HPDE6-E6E7 (cell line): ENCODE data around the gene ANKS1B.
"Not testable (repeated sequence)": the region's sequence is repeated elsewhere in the genome, so short reads cannot be mapped to it uniquely, and the experiment has no call there.

Experiments
- DNase-seq: peaks from one replicate; pipeline ENCODE4 v3.0.0; 2011; ENCODE audit warnings: missing footprints; ENCODE audit errors: extremely low spot score

The ANKS1B gene

DNA sequence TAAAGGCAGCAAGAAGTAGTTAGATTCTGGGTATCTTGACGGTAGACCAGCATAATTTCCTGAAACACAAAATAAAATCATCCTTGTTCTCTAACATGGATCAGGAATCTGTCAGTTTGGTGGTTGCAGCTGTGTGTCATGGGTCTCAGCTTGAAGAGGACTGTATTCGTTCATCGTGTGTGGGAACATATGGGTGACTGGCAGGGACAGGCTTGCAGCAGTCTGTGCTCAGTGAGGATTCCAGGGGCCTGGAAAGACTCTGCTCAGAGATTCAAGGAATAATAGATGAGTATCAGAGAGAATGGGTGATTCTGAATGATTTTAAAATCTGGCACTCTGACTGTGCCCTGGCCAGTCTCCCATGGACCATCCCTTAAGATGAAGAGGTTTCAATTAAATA lies 918.0 kb downstream of the ANKS1B start:
- no peak for DNase-seq

DNA sequence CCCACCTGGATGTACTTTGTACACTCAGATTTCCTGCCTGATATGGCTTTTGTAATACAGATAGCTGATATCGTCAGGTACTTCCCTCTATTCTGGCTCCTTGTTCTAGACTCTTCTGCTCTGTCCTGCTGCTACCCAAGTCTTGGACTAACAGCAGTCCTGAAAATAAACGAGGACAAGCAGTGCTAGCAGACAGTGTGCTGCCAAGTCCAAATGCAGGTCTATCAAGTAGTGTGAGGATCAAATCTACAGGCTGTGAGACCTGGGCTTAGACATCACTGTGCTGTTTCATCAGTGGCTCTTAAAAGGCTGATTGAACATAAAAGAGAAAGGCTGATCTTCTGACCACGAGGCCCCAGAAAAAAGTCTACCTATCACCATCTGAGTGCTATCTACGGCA lies 921.6 kb downstream of the ANKS1B start:
- DNase-seq, result no peak

DNA sequence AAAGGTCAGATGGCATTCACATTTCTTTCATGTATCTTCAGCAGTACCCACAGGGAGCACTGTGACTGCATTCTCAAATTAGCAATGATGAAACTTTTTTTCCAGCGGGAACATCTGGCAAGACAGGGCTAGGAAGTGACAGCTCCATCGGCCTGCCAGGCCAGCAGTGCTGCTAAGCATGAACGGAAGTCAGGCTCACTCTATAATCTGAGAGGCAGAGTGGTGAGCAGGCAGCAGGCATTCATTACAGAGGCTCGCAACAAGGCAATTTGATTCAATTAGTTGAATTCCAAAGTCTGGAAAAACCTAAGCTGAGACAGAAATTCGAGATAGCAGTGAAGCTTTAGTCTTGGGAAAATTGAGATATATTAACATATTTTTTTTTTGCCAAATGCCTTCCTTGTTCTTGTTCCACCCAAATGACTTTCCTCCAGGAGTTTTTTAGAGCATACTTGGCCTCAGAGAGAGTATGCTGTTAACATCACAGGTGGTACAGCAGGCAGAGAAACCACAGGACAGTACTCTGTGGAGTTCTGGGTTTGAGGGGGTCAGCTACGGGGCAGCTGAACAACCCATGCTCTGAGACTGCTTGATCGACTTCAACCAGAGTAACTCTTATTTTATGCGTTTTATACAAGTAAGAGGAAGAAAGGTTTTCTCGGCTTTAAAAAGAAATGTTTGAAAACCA lies 924.8 kb downstream of the ANKS1B start:
- no peak for DNase-seq

DNA sequence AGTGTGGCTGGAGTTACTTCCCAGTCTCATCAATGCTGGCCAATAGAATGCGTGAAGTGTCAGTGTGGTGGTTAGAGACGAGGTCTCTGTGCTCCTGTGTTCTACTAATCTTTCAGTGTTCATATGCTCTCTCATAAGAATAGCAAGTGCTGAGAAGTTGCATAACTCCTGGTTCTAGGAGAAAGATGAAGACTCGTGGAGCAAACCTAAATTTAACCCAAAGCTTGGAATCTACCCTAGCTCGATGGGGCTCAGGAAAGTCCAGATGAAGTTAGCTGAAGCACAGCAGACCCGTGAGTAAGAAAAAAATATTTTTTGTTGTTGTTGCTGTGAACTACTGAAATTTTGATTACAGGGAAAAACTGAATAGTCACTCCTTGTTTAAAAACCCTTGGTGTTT lies 927.1 kb downstream of the ANKS1B start:
- no peak for DNase-seq

DNA sequence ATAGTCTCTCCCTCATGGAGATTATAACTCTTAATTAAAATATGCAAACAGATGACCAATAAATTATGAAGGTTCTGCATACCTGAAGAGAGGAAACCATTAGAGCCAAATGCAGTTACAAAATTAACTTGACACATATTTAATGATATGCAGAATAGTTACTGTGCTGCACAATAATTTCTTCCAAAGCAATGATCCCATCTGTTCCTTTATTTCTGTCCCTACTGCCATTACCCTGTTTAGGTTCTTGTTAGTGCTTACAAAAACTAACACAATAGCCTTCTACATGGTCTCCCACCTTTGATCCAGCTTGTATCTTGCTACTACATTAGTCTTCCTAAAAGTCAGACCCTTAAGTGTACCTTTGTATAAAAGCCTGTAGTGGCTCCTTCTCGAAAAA lies 928.5 kb downstream of the ANKS1B start:
- no peak for DNase-seq

DNA sequence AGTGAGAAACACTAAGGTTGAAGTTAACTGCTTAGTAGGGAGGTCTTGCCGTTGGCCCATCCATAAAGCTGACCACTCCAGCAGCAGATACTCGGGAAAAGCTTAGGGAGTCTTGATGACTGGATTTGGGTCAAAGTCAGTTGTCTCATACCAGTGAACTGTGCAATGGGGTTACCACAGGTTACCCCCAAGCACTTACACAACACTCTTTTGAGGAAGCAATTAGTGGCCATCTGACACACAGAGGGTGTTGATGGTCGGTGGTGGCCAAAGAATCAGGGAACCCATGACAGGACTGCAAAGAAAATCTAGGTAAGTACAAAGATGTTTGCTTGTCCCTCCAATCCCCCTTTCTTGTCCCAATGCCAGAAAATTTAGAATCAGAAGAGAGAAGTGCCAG lies 929.4 kb downstream of the ANKS1B start:
- DNase-seq, result no peak

DNA sequence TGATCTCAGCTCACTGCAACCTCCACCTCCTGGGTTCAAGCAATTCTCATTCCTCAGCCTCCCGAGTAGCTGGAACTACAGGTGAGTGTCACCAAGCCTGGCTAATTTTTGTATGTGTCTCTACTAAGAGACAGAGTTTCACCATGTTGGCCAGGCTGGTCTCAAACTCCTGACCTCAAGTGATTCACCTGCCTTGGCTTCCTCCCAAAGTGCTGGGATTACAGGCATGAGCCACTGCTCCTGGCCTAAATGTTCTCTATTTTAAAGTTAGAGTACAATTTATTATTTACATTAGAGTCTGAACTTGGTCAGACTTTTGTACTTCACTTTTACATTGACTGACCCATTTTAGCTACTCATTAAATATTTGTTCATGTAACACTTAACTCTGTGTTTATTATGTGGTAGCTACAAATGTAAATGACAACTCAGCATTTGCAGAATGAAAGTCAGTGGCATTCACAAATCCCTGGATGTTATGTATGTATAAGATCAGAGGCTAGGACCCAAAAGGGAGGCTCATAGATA lies 930.1 kb downstream of the ANKS1B start:
- DNase-seq, result no peak

DNA sequence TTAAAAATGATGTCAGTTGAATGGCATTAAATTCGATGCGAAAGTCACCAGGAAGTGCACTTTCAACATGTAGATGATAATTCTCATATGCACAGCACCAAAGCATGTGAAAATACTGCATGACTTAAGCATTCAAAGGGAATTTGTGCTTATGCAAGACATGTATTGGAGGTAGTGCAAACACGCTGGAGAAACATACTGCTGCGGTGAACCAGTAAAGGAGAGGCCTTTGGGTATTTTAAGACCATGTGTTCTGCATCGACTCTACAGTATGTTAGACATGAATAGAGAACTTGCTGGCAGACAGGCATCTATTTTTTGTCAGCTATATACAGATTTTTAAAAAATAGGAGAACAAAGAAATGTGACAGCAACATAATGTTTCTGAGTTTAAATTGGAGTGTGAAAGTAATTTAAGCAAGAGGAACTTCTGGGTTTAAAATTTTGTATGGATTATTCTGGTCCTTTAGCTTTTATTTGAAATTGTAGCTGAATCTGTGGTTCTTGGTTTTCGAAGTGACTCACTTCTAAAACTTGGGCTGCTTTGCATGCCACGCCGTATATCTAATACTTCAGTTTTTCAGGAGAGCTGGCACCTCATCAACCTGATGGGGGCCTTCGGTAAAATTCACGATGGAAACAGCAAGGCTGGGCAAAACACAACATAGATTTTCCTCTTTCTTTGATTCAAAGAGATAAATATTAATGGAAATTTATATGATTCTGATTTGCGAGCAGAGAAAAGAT lies 930.9 kb downstream of the ANKS1B start:
- no peak for DNase-seq

DNA sequence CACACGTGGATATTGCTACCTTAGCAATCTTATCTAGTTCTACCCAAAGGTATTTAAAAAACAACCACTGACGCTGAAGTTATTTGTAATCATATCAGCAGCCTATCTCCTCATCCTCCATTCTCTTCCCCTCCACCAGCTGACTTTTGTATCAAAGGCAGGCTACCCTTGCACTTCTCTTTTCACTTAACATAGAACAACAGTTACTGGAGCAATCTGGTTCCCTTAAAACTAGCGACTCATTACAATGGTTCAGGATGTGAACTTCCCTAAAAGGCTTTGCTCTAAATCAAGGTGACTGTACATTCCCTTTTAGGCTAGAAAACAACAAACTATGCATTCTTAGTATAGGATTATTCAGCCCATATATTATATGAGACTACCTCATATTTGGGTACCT lies 935.0 kb downstream of the ANKS1B start:
- DNase-seq, result no peak

DNA sequence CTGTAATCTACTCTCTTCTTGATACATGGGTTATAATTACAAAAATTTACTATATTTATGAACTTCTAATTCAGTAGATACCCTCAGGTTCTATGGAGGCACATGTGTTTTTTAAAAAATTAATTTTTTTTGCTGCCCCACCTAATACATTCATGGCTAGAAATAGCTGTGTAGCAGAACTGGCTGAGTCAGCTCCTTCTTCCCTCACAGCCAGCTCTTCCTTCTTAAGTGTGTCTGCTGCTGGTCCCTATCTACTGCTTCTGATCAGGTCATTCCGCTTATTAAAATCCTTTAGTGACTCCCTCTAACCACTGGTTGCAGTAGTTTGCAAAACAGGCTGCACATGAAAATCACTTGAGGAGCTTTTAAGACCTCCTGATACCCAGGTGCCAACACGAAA lies 939.6 kb downstream of the ANKS1B start:
- DNase-seq, result no peak

DNA sequence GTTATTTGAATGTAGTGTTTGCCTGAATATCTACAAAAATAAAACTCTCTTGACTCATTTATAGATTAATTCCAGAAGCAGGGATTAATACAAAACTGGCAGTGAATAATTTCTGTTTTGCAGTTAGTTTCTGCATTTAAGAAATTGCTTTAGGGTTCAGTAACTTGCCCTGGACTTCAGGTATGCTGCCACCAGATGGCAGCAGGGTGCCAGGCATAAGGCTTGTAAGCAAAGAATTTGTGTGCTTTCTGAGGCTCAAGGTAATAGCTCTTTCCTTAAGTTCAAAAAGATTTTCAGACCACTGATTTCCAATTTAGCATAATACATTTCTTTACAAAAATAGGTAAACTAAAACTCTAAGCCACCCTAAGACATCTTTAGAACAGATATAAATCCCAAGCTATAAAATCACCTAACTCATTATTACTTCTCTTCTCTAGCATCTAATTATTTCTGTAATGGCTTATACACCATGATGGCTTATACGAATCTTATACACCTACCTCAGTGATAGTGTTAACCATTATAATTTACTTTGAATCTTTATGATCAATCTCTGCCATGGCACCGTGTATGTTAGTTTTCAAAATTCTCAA lies 941.3 kb downstream of the ANKS1B start:
- DNase-seq, result peak; percentile 10

DNA sequence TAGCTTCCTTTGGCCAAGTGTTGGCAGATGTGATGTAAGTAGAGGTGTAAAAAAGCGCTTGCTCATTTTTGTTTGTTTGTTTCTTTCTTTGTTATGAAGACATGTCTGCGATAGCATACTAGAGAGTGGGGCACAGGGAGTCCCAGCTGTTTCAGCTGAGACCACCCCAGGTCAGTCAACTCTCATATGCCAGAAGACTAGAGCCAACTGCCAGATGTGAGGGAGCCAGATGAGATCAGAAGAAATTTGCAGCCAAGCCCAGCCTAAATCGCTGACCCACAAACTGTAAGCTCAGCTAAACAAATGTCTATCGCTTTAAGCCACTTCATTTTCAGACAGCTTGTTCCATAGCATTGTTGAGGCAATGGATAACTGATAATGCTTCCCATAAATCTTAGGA lies 942.5 kb downstream of the ANKS1B start:
- DNase-seq, result no peak

DNA sequence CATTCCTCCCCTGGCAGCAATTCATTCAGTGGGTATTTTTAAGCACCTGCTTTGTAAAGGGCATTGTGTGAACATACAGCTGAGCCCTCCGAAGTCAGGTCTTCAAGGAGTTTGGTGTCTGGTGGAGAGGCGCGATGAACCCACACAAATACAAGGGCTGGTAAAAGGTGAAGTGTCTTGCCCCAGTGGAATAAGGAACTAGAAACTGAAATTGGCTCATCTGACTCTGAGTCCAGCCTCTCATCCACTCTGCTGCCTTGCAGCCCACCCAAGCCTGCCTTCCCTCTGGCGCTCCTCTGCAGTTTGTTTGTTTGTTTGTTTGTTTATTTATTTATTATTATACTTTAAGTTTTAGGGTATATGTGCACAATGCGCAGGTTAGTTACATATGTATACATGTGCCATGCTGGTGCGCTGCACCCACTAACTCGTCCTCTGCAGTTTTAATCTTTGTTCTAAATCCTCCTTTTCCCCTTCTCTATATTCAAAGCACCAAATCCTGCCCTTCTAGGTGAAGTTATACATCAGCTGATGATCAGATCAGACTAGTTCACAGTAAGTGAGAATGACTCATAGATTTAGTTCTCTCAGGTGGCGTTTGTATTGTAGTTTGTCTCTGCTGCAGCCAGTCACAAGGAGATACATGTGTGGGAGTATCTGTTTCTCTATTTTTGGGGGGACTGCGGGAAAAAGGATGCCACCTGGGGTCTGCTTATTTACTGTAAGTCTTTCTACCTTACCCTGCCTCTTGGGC lies 945.2 kb downstream of the ANKS1B start:
- DNase-seq, result no peak

DNA sequence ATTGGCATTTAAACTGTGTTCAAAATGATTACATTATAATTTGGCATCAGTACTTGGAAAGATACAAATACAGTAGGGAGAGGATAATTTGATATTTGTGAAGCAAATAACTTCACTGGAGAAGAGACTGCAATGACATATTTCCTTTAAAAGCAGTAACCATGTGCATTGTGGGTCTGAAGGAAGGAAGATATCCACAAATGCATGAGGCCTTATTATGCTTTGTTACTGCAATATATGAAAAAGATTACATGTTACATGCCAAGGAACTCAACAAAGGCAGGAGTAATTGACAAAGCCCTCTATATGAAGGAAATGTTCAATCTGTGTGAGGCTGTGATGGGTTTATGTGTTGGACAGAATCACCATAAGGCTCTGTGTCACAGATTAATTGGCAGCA lies 948.2 kb downstream of the ANKS1B start:
- no peak for DNase-seq

DNA sequence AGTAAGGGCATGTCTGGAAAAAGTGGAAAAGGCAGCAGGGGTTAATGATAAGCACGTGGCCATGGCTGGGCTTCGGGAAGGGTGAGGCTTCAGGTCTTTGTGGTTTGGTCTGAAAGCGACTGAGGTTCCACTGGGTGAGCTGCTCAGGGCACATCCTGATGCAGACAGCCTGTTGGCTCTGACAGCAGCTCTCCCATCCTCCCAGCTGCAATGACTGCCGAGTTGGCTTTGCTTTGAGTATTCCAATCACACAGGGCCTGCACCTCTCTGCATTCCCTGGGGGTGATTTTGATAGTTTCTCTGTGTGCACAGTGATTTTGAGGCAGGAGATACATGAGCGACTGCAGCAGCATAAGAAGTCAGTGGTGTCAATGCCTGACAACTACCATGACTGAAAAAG lies 948.9 kb downstream of the ANKS1B start:
- no peak for DNase-seq

DNA sequence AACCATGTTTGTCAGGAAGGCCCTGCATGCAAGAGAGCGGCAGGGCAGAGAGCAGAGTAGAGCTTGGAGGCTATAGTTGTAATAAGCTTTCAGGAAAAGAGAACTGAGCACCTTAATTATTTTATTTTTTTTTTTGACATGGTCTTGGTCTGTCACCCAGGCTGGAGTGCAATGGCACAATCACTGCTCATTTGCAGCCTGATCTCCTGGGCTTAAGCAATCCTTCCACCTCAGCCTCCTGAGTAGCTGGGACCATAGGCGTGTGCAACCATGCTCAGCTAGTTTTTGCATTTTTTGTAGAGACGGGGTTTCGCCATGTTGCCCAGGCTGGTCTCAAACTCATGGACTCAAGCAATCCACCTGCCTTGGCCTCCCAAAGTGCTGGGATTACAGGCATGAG lies 950.5 kb downstream of the ANKS1B start:
- DNase-seq, result not testable (repeated sequence)

DNA sequence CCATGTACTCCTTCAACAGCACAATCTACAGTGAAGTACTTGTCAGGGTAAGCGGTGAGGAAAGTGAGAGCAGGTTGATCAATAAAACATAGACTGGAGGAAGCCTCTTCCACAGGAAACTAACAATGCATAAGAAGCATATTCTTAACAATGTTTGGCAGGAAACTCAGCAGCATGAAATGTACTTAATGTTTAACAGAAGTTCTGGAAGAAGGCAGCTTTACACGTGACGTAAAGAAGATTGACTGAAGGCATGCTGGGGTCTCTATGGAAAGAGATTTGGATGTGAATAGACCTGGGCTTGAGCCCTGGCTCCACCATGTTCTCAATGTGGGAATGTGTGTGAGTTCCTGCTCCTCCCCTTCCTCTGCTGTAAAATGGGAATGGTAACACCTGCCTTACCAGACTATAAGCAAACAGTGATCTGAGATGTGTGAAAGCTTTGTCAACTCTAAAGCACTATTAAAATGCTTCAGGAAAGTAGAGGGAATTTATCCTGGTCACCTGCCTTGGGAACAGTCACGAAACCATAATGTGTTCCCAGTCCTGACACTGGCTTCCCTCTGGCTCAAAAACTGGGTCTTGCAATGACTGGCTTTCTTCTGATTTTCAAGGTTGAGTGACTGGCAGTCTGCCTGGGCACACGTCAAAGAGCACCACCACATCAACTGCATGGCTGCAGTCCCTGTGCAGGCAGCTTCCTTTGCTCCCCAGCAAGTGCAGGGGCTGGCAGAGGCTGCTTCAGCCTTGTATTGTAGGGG lies 955.0 kb downstream of the ANKS1B start:
- no peak for DNase-seq

DNA sequence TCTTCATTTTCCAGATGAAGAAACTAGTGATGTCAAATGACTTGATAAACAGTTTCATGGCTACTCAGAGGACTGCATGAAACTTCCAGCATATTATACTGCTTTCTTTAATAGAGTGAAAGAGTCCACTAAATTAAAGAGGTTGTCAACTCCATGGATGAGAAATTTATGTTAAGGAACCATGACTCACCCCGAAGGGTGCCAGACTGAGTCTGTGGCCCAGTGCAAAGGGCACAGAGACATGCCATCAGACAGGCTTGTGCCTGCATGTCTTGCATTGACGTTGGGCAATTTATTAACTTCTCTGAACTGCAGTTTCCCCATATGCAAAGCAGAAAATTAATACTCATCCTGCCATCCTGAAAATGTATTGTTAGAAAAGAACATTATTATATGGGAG lies 957.3 kb downstream of the ANKS1B start:
- peak; percentile 8 for DNase-seq

DNA sequence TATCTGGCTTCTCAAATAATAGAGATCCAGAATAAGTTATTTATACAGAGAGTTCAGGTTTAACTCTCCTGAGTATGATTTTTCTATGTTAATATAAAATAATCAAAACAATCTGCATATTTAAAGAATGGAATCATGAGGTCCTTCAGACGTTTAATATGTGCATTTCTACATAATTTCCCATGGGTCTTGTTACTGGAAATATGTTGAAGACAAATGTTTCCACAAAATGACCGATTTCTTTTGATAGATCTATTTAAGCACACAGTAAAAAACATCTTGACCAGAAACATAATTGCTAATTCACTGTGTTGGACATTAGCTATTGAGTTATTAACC lies 957.7 kb downstream of the ANKS1B start:
- DNase-seq, result no peak

DNA sequence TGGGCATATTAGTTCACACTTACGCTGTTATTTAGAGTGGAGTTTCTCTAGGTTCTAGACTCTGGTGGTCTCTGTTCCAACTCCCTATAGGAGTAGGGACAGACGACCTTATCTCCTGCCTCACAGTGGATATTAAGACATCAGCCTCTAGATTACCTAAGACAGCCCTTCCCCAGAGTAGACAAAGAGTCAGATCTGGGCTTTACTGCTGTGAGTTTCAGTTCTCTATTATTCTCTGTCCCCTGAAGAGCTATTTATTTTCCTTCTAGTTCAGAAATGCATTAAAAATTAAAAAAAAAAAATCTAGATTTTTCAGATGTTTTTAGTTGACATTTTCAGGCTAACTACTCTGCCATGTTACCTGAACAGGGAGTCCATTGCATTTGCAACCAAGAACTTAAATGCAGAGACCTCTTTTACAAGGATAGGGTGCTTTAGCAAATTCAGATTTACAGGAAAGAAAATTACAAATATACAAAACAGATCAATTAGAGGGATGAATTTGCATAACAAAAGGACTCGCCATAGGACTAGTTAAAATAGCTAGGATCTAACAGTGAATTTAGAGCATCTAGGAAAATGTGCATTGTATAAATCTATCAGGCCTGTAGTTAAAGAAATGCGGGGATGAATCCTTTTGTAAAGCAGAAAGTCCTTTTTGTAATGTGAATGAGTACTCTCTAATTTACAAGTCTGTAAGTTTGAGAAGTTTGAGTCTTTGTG lies 958.2 kb downstream of the ANKS1B start:
- no peak for DNase-seq

DNA sequence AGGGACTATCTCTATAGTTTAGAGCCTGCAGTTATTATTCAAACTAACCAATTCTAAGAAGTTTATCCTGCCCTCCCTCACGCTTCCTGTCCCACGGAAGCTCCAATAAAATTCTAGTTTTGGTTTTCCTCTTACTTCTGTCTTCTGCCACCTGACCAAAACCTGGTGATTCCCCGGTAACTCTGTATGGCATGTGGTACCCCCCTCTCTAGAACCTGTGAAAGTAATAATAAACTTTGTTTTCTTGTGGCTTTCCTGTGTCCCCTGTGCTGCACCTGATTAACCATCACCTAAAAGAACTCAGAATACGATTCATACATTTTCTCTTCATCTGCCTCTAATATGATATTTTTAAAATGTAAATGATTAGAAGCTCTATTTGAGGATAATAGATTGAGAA lies 959.9 kb downstream of the ANKS1B start:
- DNase-seq, result no peak
